Measurements from ENCODE around the gene KPTN.

The KPTN gene

GRCh38 chr19:47435196-47435595 lies 48.8 kb downstream of the KPTN start:
- DNase-seq (ENCODE audit: low spot score): no peak

GRCh38 chr19:47434088-47434487 lies 49.9 kb downstream of the KPTN start:
- DNase-seq (ENCODE audit: low spot score): no peak

GRCh38 chr19:47433121-47433520 lies 50.9 kb downstream of the KPTN start:
- DNase-seq (ENCODE audit: low spot score): no peak

GRCh38 chr19:47432499-47432898 lies 51.5 kb downstream of the KPTN start:
- no peak for DNase-seq (ENCODE audit: low spot score)

- no peak for DNase-seq (ENCODE audit: low spot score)
These were observed 51.9 kb downstream of the KPTN start for GRCh38 chr19:47432091-47432490.

- DNase-seq (ENCODE audit: low spot score): peak; percentile 49
These were observed 53.8 kb downstream of the KPTN start for GRCh38 chr19:47430041-47430802.

- no peak for DNase-seq (ENCODE audit: low spot score)
These were observed 54.8 kb downstream of the KPTN start for GRCh38 chr19:47429140-47429793.

GRCh38 chr19:47428177-47428894 lies 55.7 kb downstream of the KPTN start:
- peak; percentile 99 for DNase-seq (ENCODE audit: low spot score)

GRCh38 chr19:47427241-47428176 lies 56.5 kb downstream of the KPTN start:
- DNase-seq (ENCODE audit: low spot score): no peak

All from kidney capillary endothelial cell (primary cell).